ENCODE measurements around the gene NELFA. TPM values are rescaled to one million over a fixed set of nuclear protein-coding genes. Genes with fewer than 3 reads are reported as not detected.
A peak's percentile ranks its signal among the peaks of the same experiment; 100 is the strongest.
"Not testable (repeated sequence)": the region's sequence is repeated elsewhere in the genome, so short reads cannot be mapped to it uniquely, and the experiment has no call there.

NELFA gene
- total RNA-seq, 1 donor = 33.9 TPM

GRCh38 chr4:2041239-2042130 lies 32.7 kb upstream of the NELFA start:
- peak; percentile 54 to 87 (median 81) for DNase-seq (ENCODE audit: low read depth in 2 of 3, low spot score in 2 of 3)

- no peak for DNase-seq (ENCODE audit: low read depth in 2 of 3, low spot score in 2 of 3)
These were observed 31.8 kb upstream of the NELFA start for GRCh38 chr4:2040391-2041238.

GRCh38 chr4:2036866-2037265 lies 28.1 kb upstream of the NELFA start:
- peak in 1 of 3 donors; percentile 39 for DNase-seq (ENCODE audit: low read depth in 2 of 3, low spot score in 2 of 3)

- DNase-seq (ENCODE audit: low read depth in 2 of 3, low spot score in 2 of 3) = no peak
These were observed 27.6 kb upstream of the NELFA start for GRCh38 chr4:2036327-2036726.

GRCh38 chr4:2031161-2031560 lies 22.4 kb upstream of the NELFA start:
- not testable (repeated sequence) for DNase-seq (ENCODE audit: low read depth in 2 of 3, low spot score in 2 of 3)

- not testable (repeated sequence) for DNase-seq (ENCODE audit: low read depth in 2 of 3, low spot score in 2 of 3)
These were observed 18.3 kb upstream of the NELFA start for GRCh38 chr4:2027120-2027519.

- DNase-seq (ENCODE audit: low read depth in 2 of 3, low spot score in 2 of 3) = no peak
These were observed 17.0 kb upstream of the NELFA start for GRCh38 chr4:2025817-2026216.

GRCh38 chr4:2024683-2025082 lies 15.9 kb upstream of the NELFA start:
- no peak for DNase-seq (ENCODE audit: low read depth in 2 of 3, low spot score in 2 of 3)

GRCh38 chr4:2021358-2022018 lies 12.7 kb upstream of the NELFA start:
- not testable (repeated sequence) for DNase-seq (ENCODE audit: low read depth in 2 of 3, low spot score in 2 of 3)

- DNase-seq (ENCODE audit: low read depth in 2 of 3, low spot score in 2 of 3) = no peak
These were observed 6.2 kb upstream of the NELFA start for GRCh38 chr4:2015008-2015407.

GRCh38 chr4:2011583-2011982 lies 2.8 kb upstream of the NELFA start:
- no peak for DNase-seq (ENCODE audit: low read depth in 2 of 3, low spot score in 2 of 3)

- DNase-seq (ENCODE audit: low read depth in 2 of 3, low spot score in 2 of 3) = peak; percentile 36 to 64 (median 60)
These were observed 968 bp upstream of the NELFA start for GRCh38 chr4:2009651-2010233.

GRCh38 chr4:2008671-2008920 lies 178 bp downstream of the NELFA start:
- no peak for DNase-seq (ENCODE audit: low read depth in 2 of 3, low spot score in 2 of 3)

GRCh38 chr4:2007804-2008670 lies 737 bp downstream of the NELFA start:
- no peak for DNase-seq (ENCODE audit: low read depth in 2 of 3, low spot score in 2 of 3)

- no peak for DNase-seq (ENCODE audit: low read depth in 2 of 3, low spot score in 2 of 3)
These were observed 1.7 kb downstream of the NELFA start for GRCh38 chr4:2006956-2007653.

- DNase-seq (ENCODE audit: low read depth in 2 of 3, low spot score in 2 of 3) = no peak
These were observed 2.4 kb downstream of the NELFA start for GRCh38 chr4:2006367-2006766.

GRCh38 chr4:2003361-2003760 lies 5.4 kb downstream of the NELFA start:
- DNase-seq (ENCODE audit: low read depth in 2 of 3, low spot score in 2 of 3) = not testable (repeated sequence)

- not testable (repeated sequence) for DNase-seq (ENCODE audit: low read depth in 2 of 3, low spot score in 2 of 3)
These were observed 9.5 kb downstream of the NELFA start for GRCh38 chr4:1999308-1999707.

GRCh38 chr4:1998296-1998695 lies 10.5 kb downstream of the NELFA start:
- DNase-seq (ENCODE audit: low read depth in 2 of 3, low spot score in 2 of 3) = no peak

All from hematopoietic multipotent progenitor cell (in vitro differentiated cells).